Measurements from ENCODE around the gene SESTD1. TPM values are rescaled to one million over a fixed set of nuclear protein-coding genes. Genes with fewer than 3 reads are reported as not detected.
"Not testable (repeated sequence)": the region's sequence is repeated elsewhere in the genome, so short reads cannot be mapped to it uniquely, and the experiment has no call there.

The SESTD1 gene
- total RNA-seq, 6 donors from 2014 or later, result 38.0 to 108 (median 92.4) TPM

DNA sequence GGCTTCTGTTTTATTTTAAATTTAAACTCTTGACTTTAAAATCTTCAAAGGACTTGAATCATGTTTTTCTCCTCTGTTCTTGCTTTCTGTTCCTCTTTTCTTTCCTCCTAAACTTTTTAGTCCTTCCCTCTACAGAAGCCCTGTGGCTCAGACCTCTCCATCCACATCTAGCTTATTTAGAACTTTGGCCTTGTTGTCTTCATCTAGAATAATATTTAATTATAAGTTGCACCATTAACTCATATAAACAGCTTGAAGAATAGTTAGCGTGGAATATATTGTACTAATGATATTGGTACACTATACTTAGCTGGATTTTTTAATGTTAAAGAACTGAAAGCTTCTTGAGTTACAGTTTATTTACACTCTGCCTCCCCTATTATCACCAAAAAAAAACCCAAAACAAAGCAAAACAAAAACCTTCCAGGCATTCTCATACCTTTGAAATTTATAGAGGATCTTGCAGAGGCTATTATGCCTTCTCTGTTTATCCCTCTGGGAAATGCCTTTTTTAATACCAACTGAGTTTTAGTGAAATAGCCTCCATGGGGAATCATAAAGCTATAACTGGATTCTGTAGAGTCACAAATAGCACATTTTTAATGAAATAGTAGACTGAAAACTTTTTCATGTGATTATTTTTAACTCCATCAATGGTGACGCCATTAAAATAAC lies 205.5 kb downstream of the SESTD1 start:
- H3K4me1 ChIP-seq, result peaks cover 0 to 9% (median 5%) of the 10 kb centered on the region in 4 donors
- ATAC-seq (ENCODE audit: low FRiP score in 2 of 2), result no peak
- no peak for DNase-seq
- H3K4me3 ChIP-seq, result no peak overlapping the region
- 90 to 99% methylated on average over 2 of the region's 2 CpGs for WGBS, 2 donors
- H3K9me3 ChIP-seq, result no peaks in the 10 kb centered on the region
- no peaks in the 10 kb centered on the region for H3K36me3 ChIP-seq
- H3K27me3 ChIP-seq, result no peaks in the 10 kb centered on the region
- peak overlapping the region in 1 of 4 donors; percentile 27 for H3K27ac ChIP-seq
- TF ChIP-seq EP300 (IDR thresholded peaks at IDR 0.05) (no peak), POLR2A (IDR thresholded peaks at IDR 0.05) (no peak), POLR2AphosphoS5 (IDR thresholded peaks at IDR 0.05) (no peak)
- TF ChIP-seq, protein P1, sequence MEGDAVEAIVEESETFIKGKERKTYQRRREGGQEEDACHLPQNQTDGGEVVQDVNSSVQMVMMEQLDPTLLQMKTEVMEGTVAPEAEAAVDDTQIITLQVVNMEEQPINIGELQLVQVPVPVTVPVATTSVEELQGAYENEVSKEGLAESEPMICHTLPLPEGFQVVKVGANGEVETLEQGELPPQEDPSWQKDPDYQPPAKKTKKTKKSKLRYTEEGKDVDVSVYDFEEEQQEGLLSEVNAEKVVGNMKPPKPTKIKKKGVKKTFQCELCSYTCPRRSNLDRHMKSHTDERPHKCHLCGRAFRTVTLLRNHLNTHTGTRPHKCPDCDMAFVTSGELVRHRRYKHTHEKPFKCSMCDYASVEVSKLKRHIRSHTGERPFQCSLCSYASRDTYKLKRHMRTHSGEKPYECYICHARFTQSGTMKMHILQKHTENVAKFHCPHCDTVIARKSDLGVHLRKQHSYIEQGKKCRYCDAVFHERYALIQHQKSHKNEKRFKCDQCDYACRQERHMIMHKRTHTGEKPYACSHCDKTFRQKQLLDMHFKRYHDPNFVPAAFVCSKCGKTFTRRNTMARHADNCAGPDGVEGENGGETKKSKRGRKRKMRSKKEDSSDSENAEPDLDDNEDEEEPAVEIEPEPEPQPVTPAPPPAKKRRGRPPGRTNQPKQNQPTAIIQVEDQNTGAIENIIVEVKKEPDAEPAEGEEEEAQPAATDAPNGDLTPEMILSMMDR (IDR thresholded peaks at IDR 0.05), result no peak

DNA sequence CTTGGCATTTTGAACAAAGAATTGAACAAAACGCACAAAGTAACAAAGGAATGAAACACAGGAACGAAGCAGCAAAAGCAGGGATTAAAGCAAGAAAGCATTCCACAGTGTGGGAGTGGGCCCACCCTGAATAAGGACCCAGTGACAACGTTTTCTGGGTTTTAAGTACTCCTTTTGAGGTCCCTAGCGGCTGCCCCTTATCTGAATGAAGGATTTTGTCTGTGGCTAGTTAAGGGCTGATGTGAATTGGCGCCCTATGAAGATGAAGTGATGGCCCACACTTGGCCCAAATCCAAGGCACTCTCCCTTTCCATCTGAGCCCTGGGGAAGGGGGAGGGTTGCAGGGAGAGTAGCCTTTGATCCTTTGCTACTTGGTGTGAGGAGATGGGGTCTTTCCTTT lies 206.9 kb downstream of the SESTD1 start:
- WGBS, 2 donors, result 85 to 91% methylated on average over 5 of the region's 5 CpGs
- DNase-seq, result no peak
- H3K27ac ChIP-seq, result no peak overlapping the region

DNA sequence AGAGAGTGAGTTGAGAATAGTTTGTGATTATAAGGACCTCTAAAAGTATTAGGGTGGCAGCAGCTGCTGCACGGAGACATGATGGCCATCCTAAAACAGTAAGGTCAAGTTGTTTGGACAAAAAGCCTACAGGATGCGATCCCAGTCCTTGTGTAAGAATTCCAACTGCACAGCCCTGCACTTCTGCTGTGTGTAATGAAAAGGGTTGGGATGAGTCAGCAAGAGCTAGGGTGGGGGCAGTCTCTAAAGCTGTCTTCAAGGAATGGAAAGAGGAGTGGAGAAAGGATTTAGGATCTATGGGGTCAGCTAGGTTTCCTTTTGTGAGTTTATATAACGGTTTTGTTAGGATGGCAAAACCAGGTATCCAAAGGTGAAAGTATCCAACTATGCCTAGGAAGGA lies 211.1 kb downstream of the SESTD1 start:
- not testable (repeated sequence) for ATAC-seq (ENCODE audit: low FRiP score in 2 of 2); H3K9me3 ChIP-seq; H3K4me3 ChIP-seq; H3K27me3 ChIP-seq; H3K36me3 ChIP-seq; DNase-seq; H3K27ac ChIP-seq
- WGBS, 2 donors, result 87 to 94% methylated on average over 3 of the region's 3 CpGs
- H3K4me1 ChIP-seq, result peaks cover 12 to 23% (median 16%) of the 10 kb centered on the region in 4 donors

More for the DNA sequence above, 206.9 kb downstream of the SESTD1 start:
- ATAC-seq (ENCODE audit: low FRiP score in 2 of 2), result no peak
- peaks cover 0 to 9% (median 5%) of the 10 kb centered on the region in 4 donors for H3K4me1 ChIP-seq
- TF ChIP-seq POLR2A (IDR thresholded peaks at IDR 0.05) (no peak), EP300 (IDR thresholded peaks at IDR 0.05) (no peak), POLR2AphosphoS5 (IDR thresholded peaks at IDR 0.05) (no peak)
- TF ChIP-seq, protein P1 (IDR thresholded peaks at IDR 0.05), result no peak
- no peaks in the 10 kb centered on the region for H3K27me3 ChIP-seq
- no peak overlapping the region for H3K4me3 ChIP-seq
- H3K9me3 ChIP-seq, result no peaks in the 10 kb centered on the region
- H3K36me3 ChIP-seq, result no peaks in the 10 kb centered on the region

Other genes starting within 250 kb of the SESTD1 start
- gene CCDC141, start 214.7 kb downstream of the SESTD1 start, total RNA-seq, result 100 to 1,000 TPM in 1 of 6 donors, 10 to 100 TPM in 5; 18.5 to 126 (median 58.5) TPM